ENCODE measurements around the gene ENDOU. TPM values are rescaled to one million over a fixed set of nuclear protein-coding genes. Genes with fewer than 3 reads are reported as not detected.

Gene ENDOU
- total RNA-seq, 1 experiment from 2014 or later: not detected

DNA sequence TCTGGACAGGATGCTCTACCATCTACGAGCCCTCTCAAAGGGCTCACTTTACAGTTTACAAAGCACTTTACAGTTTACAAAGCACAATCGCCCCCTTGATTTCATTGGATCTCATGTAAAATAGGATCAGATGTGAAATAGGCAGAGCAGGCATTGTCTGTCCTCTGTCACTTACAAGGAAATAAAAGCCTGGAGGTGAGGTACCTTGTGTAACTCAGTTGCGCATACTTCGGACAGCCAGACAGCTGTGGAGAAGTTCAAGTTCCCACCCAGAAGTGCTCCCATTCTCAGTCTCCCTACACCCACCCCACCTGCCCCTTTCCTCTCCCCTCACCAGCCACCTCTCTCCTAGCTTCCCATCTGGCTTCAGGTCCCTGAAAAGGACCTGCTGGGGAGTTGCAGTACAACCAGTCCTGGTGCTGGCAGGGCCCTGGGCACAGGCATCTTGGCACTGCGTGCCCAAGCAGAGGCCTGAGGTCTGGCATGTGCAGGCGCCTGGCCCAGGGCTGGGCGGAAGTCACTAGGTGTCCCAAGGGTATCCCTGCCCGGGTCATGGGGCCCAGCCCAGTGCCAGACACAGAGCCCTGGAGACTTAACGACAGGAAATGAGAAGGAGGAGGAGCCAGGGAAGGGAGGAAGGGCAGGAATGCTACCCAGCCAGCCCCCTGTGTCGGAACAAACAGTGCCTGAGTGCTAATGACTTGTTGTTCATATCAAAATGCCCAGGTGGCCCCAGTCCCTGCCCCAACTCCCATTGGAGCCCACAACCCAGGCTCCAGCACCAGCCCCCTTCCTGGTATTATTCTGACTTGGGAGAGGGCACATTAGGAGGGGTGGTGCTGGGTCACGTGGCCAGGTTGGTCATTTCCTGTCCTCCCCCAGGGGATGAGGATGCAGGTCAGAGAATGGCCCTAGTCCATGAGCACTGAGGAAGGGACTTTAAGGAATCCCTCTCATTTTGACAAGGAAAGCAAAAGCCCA lies 28.0 kb upstream of the ENDOU start:
- POLR2A ChIA-PET: no interaction called here
- CTCF ChIA-PET: no interaction called here

DNA sequence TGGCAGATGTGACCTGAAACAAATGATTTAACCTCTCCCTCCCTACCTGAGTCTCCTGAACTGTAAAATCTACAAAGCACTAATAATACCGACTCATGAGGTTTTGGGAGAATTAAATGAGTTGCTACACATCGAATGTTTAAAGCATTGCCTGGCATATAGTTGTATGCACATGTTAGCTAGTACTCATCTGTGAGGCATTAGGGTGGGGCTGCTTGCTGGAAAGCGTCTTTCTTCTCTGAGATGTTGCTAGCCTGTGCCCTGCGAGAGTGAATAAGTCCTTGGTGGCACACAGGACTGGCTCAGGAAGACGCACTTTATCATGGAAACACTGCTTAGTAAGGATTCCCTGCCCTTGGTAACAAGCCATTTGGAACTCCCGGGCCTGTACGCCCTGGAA lies 27.3 kb upstream of the ENDOU start:
- in situ Hi-C loops (cut with HindIII; ENCODE audit: low pct_unique_long_range_greater_than_20kb, low sequenced_read_pairs) (no loop called here), intact Hi-C loops (cut with micrococcal nuclease; ENCODE audit: unreplicated experiment) (no loop called here)
- H3K27me3 ChIP-seq (ENCODE audit: control insufficient read depth, insufficient read depth, low read length): no peaks in the 10 kb centered on the region
- DNase-seq (ENCODE audit: low read depth, low spot score) (no peak), ATAC-seq (no peak)
- no peak overlapping the region for H3K27ac ChIP-seq (ENCODE audit: low read length)
- H3K4me1 ChIP-seq (ENCODE audit: control insufficient read depth, insufficient read depth, low read length): peaks cover 18% of the 10 kb centered on the region
- H3K36me3 ChIP-seq (ENCODE audit: control insufficient read depth, insufficient read depth, low read length): no peaks in the 10 kb centered on the region
- ChIA-PET CTCF (no interaction called here), POLR2A (no interaction called here)
- no peak overlapping the region for H3K4me3 ChIP-seq (ENCODE audit: low read depth in 2 of 2, low read length in 2 of 2)
- BruUV-seq (replicated peaks): no TSS peak
- TF ChIP-seq POLR2AphosphoS5 (IDR thresholded peaks at IDR 0.05; ENCODE audit: low read depth, low read length): no peak
- no peaks in the 10 kb centered on the region for H3K9me3 ChIP-seq (ENCODE audit: control insufficient read depth, insufficient read depth, low read depth, low read length)

More for the DNA sequence above, 28.0 kb upstream of the ENDOU start:
- DNase-seq (ENCODE audit: low read depth, low spot score) (no peak), ATAC-seq (peak; percentile 55)
- intact Hi-C loops (cut with micrococcal nuclease; ENCODE audit: unreplicated experiment) (no loop called here), in situ Hi-C loops (cut with HindIII; ENCODE audit: low pct_unique_long_range_greater_than_20kb, low sequenced_read_pairs) (no loop called here)
- TF ChIP-seq TCF7L2 (IDR thresholded peaks at IDR 0.05; ENCODE audit: low read depth, low read length) (no peak), POLR2AphosphoS5 (IDR thresholded peaks at IDR 0.05; ENCODE audit: low read depth, low read length) (no peak), SIN3A (IDR thresholded peaks at IDR 0.05; ENCODE audit: borderline replicate concordance, insufficient read depth, low read depth, low read length) (no peak)
- TF ChIP-seq, protein P1, sequence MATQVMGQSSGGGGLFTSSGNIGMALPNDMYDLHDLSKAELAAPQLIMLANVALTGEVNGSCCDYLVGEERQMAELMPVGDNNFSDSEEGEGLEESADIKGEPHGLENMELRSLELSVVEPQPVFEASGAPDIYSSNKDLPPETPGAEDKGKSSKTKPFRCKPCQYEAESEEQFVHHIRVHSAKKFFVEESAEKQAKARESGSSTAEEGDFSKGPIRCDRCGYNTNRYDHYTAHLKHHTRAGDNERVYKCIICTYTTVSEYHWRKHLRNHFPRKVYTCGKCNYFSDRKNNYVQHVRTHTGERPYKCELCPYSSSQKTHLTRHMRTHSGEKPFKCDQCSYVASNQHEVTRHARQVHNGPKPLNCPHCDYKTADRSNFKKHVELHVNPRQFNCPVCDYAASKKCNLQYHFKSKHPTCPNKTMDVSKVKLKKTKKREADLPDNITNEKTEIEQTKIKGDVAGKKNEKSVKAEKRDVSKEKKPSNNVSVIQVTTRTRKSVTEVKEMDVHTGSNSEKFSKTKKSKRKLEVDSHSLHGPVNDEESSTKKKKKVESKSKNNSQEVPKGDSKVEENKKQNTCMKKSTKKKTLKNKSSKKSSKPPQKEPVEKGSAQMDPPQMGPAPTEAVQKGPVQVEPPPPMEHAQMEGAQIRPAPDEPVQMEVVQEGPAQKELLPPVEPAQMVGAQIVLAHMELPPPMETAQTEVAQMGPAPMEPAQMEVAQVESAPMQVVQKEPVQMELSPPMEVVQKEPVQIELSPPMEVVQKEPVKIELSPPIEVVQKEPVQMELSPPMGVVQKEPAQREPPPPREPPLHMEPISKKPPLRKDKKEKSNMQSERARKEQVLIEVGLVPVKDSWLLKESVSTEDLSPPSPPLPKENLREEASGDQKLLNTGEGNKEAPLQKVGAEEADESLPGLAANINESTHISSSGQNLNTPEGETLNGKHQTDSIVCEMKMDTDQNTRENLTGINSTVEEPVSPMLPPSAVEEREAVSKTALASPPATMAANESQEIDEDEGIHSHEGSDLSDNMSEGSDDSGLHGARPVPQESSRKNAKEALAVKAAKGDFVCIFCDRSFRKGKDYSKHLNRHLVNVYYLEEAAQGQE (IDR thresholded peaks at IDR 0.05; ENCODE audit: insufficient read depth in 1 of 2, low read depth in 2 of 2, low read length in 1 of 2): no peak
- TF ChIP-seq, protein P2, sequence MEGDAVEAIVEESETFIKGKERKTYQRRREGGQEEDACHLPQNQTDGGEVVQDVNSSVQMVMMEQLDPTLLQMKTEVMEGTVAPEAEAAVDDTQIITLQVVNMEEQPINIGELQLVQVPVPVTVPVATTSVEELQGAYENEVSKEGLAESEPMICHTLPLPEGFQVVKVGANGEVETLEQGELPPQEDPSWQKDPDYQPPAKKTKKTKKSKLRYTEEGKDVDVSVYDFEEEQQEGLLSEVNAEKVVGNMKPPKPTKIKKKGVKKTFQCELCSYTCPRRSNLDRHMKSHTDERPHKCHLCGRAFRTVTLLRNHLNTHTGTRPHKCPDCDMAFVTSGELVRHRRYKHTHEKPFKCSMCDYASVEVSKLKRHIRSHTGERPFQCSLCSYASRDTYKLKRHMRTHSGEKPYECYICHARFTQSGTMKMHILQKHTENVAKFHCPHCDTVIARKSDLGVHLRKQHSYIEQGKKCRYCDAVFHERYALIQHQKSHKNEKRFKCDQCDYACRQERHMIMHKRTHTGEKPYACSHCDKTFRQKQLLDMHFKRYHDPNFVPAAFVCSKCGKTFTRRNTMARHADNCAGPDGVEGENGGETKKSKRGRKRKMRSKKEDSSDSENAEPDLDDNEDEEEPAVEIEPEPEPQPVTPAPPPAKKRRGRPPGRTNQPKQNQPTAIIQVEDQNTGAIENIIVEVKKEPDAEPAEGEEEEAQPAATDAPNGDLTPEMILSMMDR (IDR thresholded peaks at IDR 0.05): no peak
- no TSS peak for BruUV-seq (replicated peaks)
- Histone ChIP-seq H3K4me3 (ENCODE audit: low read depth in 2 of 2, low read length in 2 of 2) (no peak overlapping the region), H3K4me1 (ENCODE audit: control insufficient read depth, insufficient read depth, low read length) (peaks cover 25% of the 10 kb centered on the region), H3K36me3 (ENCODE audit: control insufficient read depth, insufficient read depth, low read length) (no peaks in the 10 kb centered on the region), H3K27ac (ENCODE audit: low read length) (no peak overlapping the region; the same call in 1 of the 2 replicates), H3K27me3 (ENCODE audit: control insufficient read depth, insufficient read depth, low read length) (no peaks in the 10 kb centered on the region), H3K9me3 (ENCODE audit: control insufficient read depth, insufficient read depth, low read depth, low read length) (no peaks in the 10 kb centered on the region)

DNA sequence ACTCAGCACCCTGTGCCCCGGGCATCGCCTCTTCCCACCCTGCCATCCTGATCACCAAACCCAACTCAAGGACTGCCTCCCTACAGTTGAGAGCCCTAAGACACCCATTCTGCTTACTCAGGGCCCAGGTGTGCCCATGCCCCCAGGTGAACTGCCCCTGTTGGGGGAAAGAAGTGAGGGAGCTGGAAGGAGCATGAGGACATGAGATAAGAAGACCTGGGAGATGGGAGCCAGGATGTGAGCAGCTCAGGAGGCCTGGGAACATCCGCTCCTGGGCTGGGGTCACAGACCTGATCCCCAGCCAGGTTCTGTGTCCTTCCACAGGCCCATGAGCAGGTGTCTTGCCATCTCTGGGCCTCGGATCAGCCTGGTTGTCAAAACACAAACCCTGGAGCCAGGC lies 26.8 kb upstream of the ENDOU start:
- peaks cover 15% of the 10 kb centered on the region for H3K4me1 ChIP-seq (ENCODE audit: control insufficient read depth, insufficient read depth, low read length)
- no peak for ATAC-seq

More for the DNA sequence above, 26.8 kb upstream of the ENDOU start:
- DNase-seq (ENCODE audit: low read depth, low spot score): no peak
- intact Hi-C loops (cut with micrococcal nuclease; ENCODE audit: unreplicated experiment) (no loop called here), in situ Hi-C loops (cut with HindIII; ENCODE audit: low pct_unique_long_range_greater_than_20kb, low sequenced_read_pairs) (no loop called here)
- TF ChIP-seq, protein P2 (IDR thresholded peaks at IDR 0.05): no peak
- TF ChIP-seq SIN3A (IDR thresholded peaks at IDR 0.05; ENCODE audit: borderline replicate concordance, insufficient read depth, low read depth, low read length) (no peak), TCF7L2 (IDR thresholded peaks at IDR 0.05; ENCODE audit: low read depth, low read length) (no peak), POLR2AphosphoS5 (IDR thresholded peaks at IDR 0.05; ENCODE audit: low read depth, low read length) (no peak)
- TF ChIP-seq, protein P1 (IDR thresholded peaks at IDR 0.05; ENCODE audit: insufficient read depth in 1 of 2, low read depth in 2 of 2, low read length in 1 of 2): no peak
- no peaks in the 10 kb centered on the region for H3K27me3 ChIP-seq (ENCODE audit: control insufficient read depth, insufficient read depth, low read length)
- CTCF ChIA-PET: no interaction called here
- H3K36me3 ChIP-seq (ENCODE audit: control insufficient read depth, insufficient read depth, low read length): no peaks in the 10 kb centered on the region
- no peak overlapping the region for H3K27ac ChIP-seq (ENCODE audit: low read length)
- no peaks in the 10 kb centered on the region for H3K9me3 ChIP-seq (ENCODE audit: control insufficient read depth, insufficient read depth, low read depth, low read length)
- POLR2A ChIA-PET: interaction anchor here (0.8 kb wide), 1 partner anchor 453 kb away, joined by 3 read pairs; no protein-coding TSS in a partner anchor
- H3K4me3 ChIP-seq (ENCODE audit: low read depth in 2 of 2, low read length in 2 of 2): no peak overlapping the region
- BruUV-seq (replicated peaks): no TSS peak
